T-helper 2 cell treated with Interferon-gamma antibody and Interleukin-4, amounts not matched to agents 100 ng/mL and 5 ng/mL, for 36 hours (primary cell): ENCODE measurements around the gene UBE2U. TPM values are rescaled to one million over a fixed set of nuclear protein-coding genes. Genes with fewer than 3 reads are reported as not detected.
"Not testable (repeated sequence)": the region's sequence is repeated elsewhere in the genome, so short reads cannot be mapped to it uniquely, and the experiment has no call there.

Experiments
- intact Hi-C: fragments of 100-400 bp; cut with micrococcal nuclease; formaldehyde crosslinking; loops from one replicate; pipeline ENCODE4 v1.15.1; 2023
- total RNA-seq: library from RNA; stranded (reverse); gene quantifications from 2 replicates; pipeline ENCODE4 v1.2.3, GENCODE V29; 2022

The UBE2U gene
- total RNA-seq, 1 donor from 2014 or later: not detected

- intact Hi-C loops: no loop called here
Observed at GRCh38 chr1:64236541-64236954, 33.1 kb downstream of the UBE2U start.

GRCh38 chr1:64239519-64239918, 36.1 kb downstream of the UBE2U start:
- intact Hi-C loops: not testable (repeated sequence)

GRCh38 chr1:64240206-64240605, 36.8 kb downstream of the UBE2U start:
- intact Hi-C loops: loop anchor here (5.0 to 10.0 kb wide), 4 partner anchors 105 to 1275 kb away; partner anchors contain the start of gene ROR1

GRCh38 chr1:64241069-64241468, 37.6 kb downstream of the UBE2U start:
- intact Hi-C loops: loop anchor here (5.0 to 10.0 kb wide), 4 partner anchors 106 to 1276 kb away; partner anchors contain the start of gene ROR1

GRCh38 chr1:64242895-64243756, 39.7 kb downstream of the UBE2U start:
- intact Hi-C loops: loop anchor here (5.0 to 10.0 kb wide), 4 partner anchors 108 to 1278 kb away; partner anchors contain the start of gene ROR1

- intact Hi-C loops: loop anchor here (5.0 to 10.0 kb wide), 4 partner anchors 109 to 1279 kb away; partner anchors contain the start of gene ROR1
Observed at GRCh38 chr1:64243757-64244080, 40.3 kb downstream of the UBE2U start.

- intact Hi-C loops: loop anchor here (5.0 to 10.0 kb wide), 3 partner anchors 111 to 1281 kb away; no protein-coding TSS in a partner anchor
Observed at GRCh38 chr1:64245495-64245894, 42.1 kb downstream of the UBE2U start.

GRCh38 chr1:64246294-64246917, 43.0 kb downstream of the UBE2U start:
- intact Hi-C loops: loop anchor here (1.0 to 10.0 kb wide), 4 partner anchors 112 to 1282 kb away; no protein-coding TSS in a partner anchor

GRCh38 chr1:64248065-64248464, 44.6 kb downstream of the UBE2U start:
- intact Hi-C loops: loop anchor here (5.0 to 10.0 kb wide), 3 partner anchors 113 to 1283 kb away; no protein-coding TSS in a partner anchor

- intact Hi-C loops: not testable (repeated sequence)
Observed at GRCh38 chr1:64250472-64250871, 47.0 kb downstream of the UBE2U start.

GRCh38 chr1:64251971-64252370, 48.5 kb downstream of the UBE2U start:
- intact Hi-C loops: no loop called here

GRCh38 chr1:64257233-64257632, 53.8 kb downstream of the UBE2U start:
- intact Hi-C loops: not testable (repeated sequence)

- intact Hi-C loops: not testable (repeated sequence)
Observed at GRCh38 chr1:64258444-64258843, 55.0 kb downstream of the UBE2U start.

- intact Hi-C loops: no loop called here
Observed at GRCh38 chr1:64263335-64263734, 59.9 kb downstream of the UBE2U start.

- intact Hi-C loops: no loop called here
Observed at GRCh38 chr1:64263856-64264255, 60.4 kb downstream of the UBE2U start.

GRCh38 chr1:64265141-64265540, 61.7 kb downstream of the UBE2U start:
- intact Hi-C loops: no loop called here

- intact Hi-C loops: no loop called here
Observed at GRCh38 chr1:64266991-64267390, 63.6 kb downstream of the UBE2U start.

- intact Hi-C loops: loop anchor here (1.0 kb wide), 1 partner anchor 555 kb away; no protein-coding TSS in a partner anchor
Observed at GRCh38 chr1:64268653-64269557, 65.5 kb downstream of the UBE2U start.

GRCh38 chr1:64269558-64269884, 66.1 kb downstream of the UBE2U start:
- intact Hi-C loops: loop anchor here (1.0 kb wide), 1 partner anchor 555 kb away; no protein-coding TSS in a partner anchor

GRCh38 chr1:64280001-64280400, 76.6 kb downstream of the UBE2U start:
- intact Hi-C loops: no loop called here

- intact Hi-C loops: no loop called here
Observed at GRCh38 chr1:64282351-64282750, 78.9 kb downstream of the UBE2U start.
